ENCODE measurements around the gene SFSWAP.

SFSWAP gene

GRCh38 chr12:131729254-131729955 lies 18.5 kb downstream of the SFSWAP start:
- peaks cover 78% of the 10 kb centered on the region for H3K36me3 ChIP-seq (ENCODE audit: insufficient read depth, low read length)
- no peak overlapping the region for H3K9ac ChIP-seq (ENCODE audit: low read length)
- H3K27me3 ChIP-seq (ENCODE audit: control insufficient read depth in 1 of 2, insufficient read depth in 2 of 2, low read length in 2 of 2), result no peaks in the 10 kb centered on the region
- H3K27ac ChIP-seq (ENCODE audit: low read depth, low read length), result no peak overlapping the region
- no peaks in the 10 kb centered on the region for H3K9me3 ChIP-seq (ENCODE audit: low read length)
- H3K4me3 ChIP-seq (ENCODE audit: low read depth in 1 of 2, low read length in 2 of 2), result no peak overlapping the region
- no peaks in the 10 kb centered on the region for H3K4me1 ChIP-seq (ENCODE audit: insufficient read depth, low read length)

- peaks cover 66% of the 10 kb centered on the region for H3K36me3 ChIP-seq (ENCODE audit: insufficient read depth, low read length)
Observed at GRCh38 chr12:131732996-131733615, 22.2 kb downstream of the SFSWAP start.

GRCh38 chr12:131733874-131734273 lies 23.0 kb downstream of the SFSWAP start:
- Histone ChIP-seq H3K4me3 (ENCODE audit: low read depth in 1 of 2, low read length in 2 of 2) (no peak overlapping the region), H3K27ac (ENCODE audit: low read depth, low read length) (no peak overlapping the region), H3K9ac (ENCODE audit: low read length) (no peak overlapping the region), H3K36me3 (ENCODE audit: insufficient read depth, low read length) (peaks cover 59% of the 10 kb centered on the region), H3K27me3 (ENCODE audit: control insufficient read depth in 1 of 2, insufficient read depth in 2 of 2, low read length in 2 of 2) (no peaks in the 10 kb centered on the region), H3K9me3 (ENCODE audit: low read length) (no peaks in the 10 kb centered on the region), H3K4me1 (ENCODE audit: insufficient read depth, low read length) (no peaks in the 10 kb centered on the region)

More at GRCh38 chr12:131732996-131733615, 22.2 kb downstream of the SFSWAP start:
- Histone ChIP-seq H3K27me3 (ENCODE audit: control insufficient read depth in 1 of 2, insufficient read depth in 2 of 2, low read length in 2 of 2) (no peaks in the 10 kb centered on the region), H3K4me3 (ENCODE audit: low read depth in 1 of 2, low read length in 2 of 2) (no peak overlapping the region), H3K4me1 (ENCODE audit: insufficient read depth, low read length) (no peaks in the 10 kb centered on the region), H3K9ac (ENCODE audit: low read length) (no peak overlapping the region), H3K27ac (ENCODE audit: low read depth, low read length) (no peak overlapping the region), H3K9me3 (ENCODE audit: low read length) (no peaks in the 10 kb centered on the region)

- no peak overlapping the region for H3K27ac ChIP-seq (ENCODE audit: low read depth, low read length)
- H3K27me3 ChIP-seq (ENCODE audit: control insufficient read depth in 1 of 2, insufficient read depth in 2 of 2, low read length in 2 of 2), result no peaks in the 10 kb centered on the region
- no peak overlapping the region for H3K4me3 ChIP-seq (ENCODE audit: low read depth in 1 of 2, low read length in 2 of 2)
- peaks cover 52% of the 10 kb centered on the region for H3K36me3 ChIP-seq (ENCODE audit: insufficient read depth, low read length)
- H3K4me1 ChIP-seq (ENCODE audit: insufficient read depth, low read length), result no peaks in the 10 kb centered on the region
- no peak overlapping the region for H3K9ac ChIP-seq (ENCODE audit: low read length)
- H3K9me3 ChIP-seq (ENCODE audit: low read length), result no peaks in the 10 kb centered on the region
Observed at GRCh38 chr12:131734336-131735152, 23.7 kb downstream of the SFSWAP start.

- Histone ChIP-seq H3K4me3 (ENCODE audit: low read depth in 1 of 2, low read length in 2 of 2) (no peak overlapping the region), H3K27me3 (ENCODE audit: control insufficient read depth in 1 of 2, insufficient read depth in 2 of 2, low read length in 2 of 2) (no peaks in the 10 kb centered on the region), H3K9ac (ENCODE audit: low read length) (no peak overlapping the region), H3K36me3 (ENCODE audit: insufficient read depth, low read length) (peaks cover 49% of the 10 kb centered on the region), H3K4me1 (ENCODE audit: insufficient read depth, low read length) (no peaks in the 10 kb centered on the region), H3K9me3 (ENCODE audit: low read length) (no peaks in the 10 kb centered on the region), H3K27ac (ENCODE audit: low read depth, low read length) (no peak overlapping the region)
Observed at GRCh38 chr12:131735153-131735456, 24.2 kb downstream of the SFSWAP start.

- no peaks in the 10 kb centered on the region for H3K9me3 ChIP-seq (ENCODE audit: low read length)
- H3K27me3 ChIP-seq (ENCODE audit: control insufficient read depth in 1 of 2, insufficient read depth in 2 of 2, low read length in 2 of 2), result no peaks in the 10 kb centered on the region
- no peak overlapping the region for H3K27ac ChIP-seq (ENCODE audit: low read depth, low read length)
- H3K36me3 ChIP-seq (ENCODE audit: insufficient read depth, low read length), result peaks cover 49% of the 10 kb centered on the region
- H3K4me3 ChIP-seq (ENCODE audit: low read depth in 1 of 2, low read length in 2 of 2), result no peak overlapping the region
- no peak overlapping the region for H3K9ac ChIP-seq (ENCODE audit: low read length)
- H3K4me1 ChIP-seq (ENCODE audit: insufficient read depth, low read length), result no peaks in the 10 kb centered on the region
Observed at GRCh38 chr12:131735476-131736445, 24.9 kb downstream of the SFSWAP start.

GRCh38 chr12:131736446-131737149 lies 25.7 kb downstream of the SFSWAP start:
- no peaks in the 10 kb centered on the region for H3K9me3 ChIP-seq (ENCODE audit: low read length)

GRCh38 chr12:131737150-131737827 lies 26.4 kb downstream of the SFSWAP start:
- Histone ChIP-seq H3K4me3 (ENCODE audit: low read depth in 1 of 2, low read length in 2 of 2) (no peak overlapping the region), H3K36me3 (ENCODE audit: insufficient read depth, low read length) (peaks cover 44% of the 10 kb centered on the region), H3K27ac (ENCODE audit: low read depth, low read length) (no peak overlapping the region), H3K9ac (ENCODE audit: low read length) (no peak overlapping the region), H3K9me3 (ENCODE audit: low read length) (no peaks in the 10 kb centered on the region), H3K27me3 (ENCODE audit: control insufficient read depth in 1 of 2, insufficient read depth in 2 of 2, low read length in 2 of 2) (no peaks in the 10 kb centered on the region), H3K4me1 (ENCODE audit: insufficient read depth, low read length) (no peaks in the 10 kb centered on the region)

More at GRCh38 chr12:131736446-131737149, 25.7 kb downstream of the SFSWAP start:
- peaks cover 42% of the 10 kb centered on the region for H3K36me3 ChIP-seq (ENCODE audit: insufficient read depth, low read length)
- H3K4me3 ChIP-seq (ENCODE audit: low read depth in 1 of 2, low read length in 2 of 2), result no peak overlapping the region
- H3K27ac ChIP-seq (ENCODE audit: low read depth, low read length), result no peak overlapping the region
- no peaks in the 10 kb centered on the region for H3K4me1 ChIP-seq (ENCODE audit: insufficient read depth, low read length)
- no peaks in the 10 kb centered on the region for H3K27me3 ChIP-seq (ENCODE audit: control insufficient read depth in 1 of 2, insufficient read depth in 2 of 2, low read length in 2 of 2)
- H3K9ac ChIP-seq (ENCODE audit: low read length), result no peak overlapping the region

- Histone ChIP-seq H3K4me1 (ENCODE audit: insufficient read depth, low read length) (no peaks in the 10 kb centered on the region), H3K36me3 (ENCODE audit: insufficient read depth, low read length) (peaks cover 42% of the 10 kb centered on the region), H3K27ac (ENCODE audit: low read depth, low read length) (no peak overlapping the region), H3K4me3 (ENCODE audit: low read depth in 1 of 2, low read length in 2 of 2) (no peak overlapping the region), H3K9me3 (ENCODE audit: low read length) (no peaks in the 10 kb centered on the region), H3K9ac (ENCODE audit: low read length) (no peak overlapping the region), H3K27me3 (ENCODE audit: control insufficient read depth in 1 of 2, insufficient read depth in 2 of 2, low read length in 2 of 2) (no peaks in the 10 kb centered on the region)
Observed at GRCh38 chr12:131738196-131738595, 27.3 kb downstream of the SFSWAP start.

GRCh38 chr12:131740626-131741025 lies 29.7 kb downstream of the SFSWAP start:
- Histone ChIP-seq H3K36me3 (ENCODE audit: insufficient read depth, low read length) (peaks cover 41% of the 10 kb centered on the region), H3K4me1 (ENCODE audit: insufficient read depth, low read length) (no peaks in the 10 kb centered on the region), H3K9ac (ENCODE audit: low read length) (no peak overlapping the region), H3K27me3 (ENCODE audit: control insufficient read depth in 1 of 2, insufficient read depth in 2 of 2, low read length in 2 of 2) (no peaks in the 10 kb centered on the region), H3K4me3 (ENCODE audit: low read depth in 1 of 2, low read length in 2 of 2) (no peak overlapping the region), H3K27ac (ENCODE audit: low read depth, low read length) (no peak overlapping the region), H3K9me3 (ENCODE audit: low read length) (no peaks in the 10 kb centered on the region)
